Activated gamma-delta T cell (primary cell): ENCODE measurements around the gene LCAT.
A peak's percentile ranks its signal among the peaks of the same experiment; 100 is the strongest.
"Not testable (repeated sequence)": the region's sequence is repeated elsewhere in the genome, so short reads cannot be mapped to it uniquely, and the experiment has no call there.

Experiments
- DNase-seq: peaks from one replicate; lab custom pipeline; 2025; lab: John Stamatoyannopoulos, UW

Gene LCAT

DNA sequence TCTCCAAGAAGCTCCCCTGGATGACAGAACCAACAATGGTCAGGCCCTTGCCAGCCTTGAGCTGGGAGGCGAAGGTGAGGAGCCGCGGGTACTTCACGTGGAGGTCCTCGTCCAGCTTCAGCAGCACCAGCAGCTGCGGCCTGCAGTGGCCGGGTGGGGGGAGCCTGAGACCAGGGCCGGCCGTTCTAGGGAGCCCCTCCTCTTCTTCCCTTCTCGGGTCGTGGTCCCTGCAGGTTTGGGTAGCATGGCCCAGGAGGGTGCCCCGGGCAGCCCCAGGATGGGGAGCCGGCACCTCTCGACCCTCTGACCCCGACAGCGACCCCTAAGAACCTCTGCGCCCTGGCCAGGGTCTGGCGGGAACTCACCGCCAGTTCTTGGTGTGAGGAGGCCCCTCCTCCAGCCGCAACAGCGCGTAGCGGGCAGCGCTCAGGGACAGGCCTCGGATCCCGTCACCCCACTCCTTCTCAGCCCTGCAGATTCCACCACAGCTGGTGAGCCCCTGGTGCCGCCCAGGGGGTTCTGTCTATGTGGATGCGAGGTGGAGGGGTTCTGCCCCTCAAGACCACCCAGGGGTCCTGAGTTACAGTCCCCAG, 3.1 kb upstream of the LCAT start:
- no peak for DNase-seq

DNA sequence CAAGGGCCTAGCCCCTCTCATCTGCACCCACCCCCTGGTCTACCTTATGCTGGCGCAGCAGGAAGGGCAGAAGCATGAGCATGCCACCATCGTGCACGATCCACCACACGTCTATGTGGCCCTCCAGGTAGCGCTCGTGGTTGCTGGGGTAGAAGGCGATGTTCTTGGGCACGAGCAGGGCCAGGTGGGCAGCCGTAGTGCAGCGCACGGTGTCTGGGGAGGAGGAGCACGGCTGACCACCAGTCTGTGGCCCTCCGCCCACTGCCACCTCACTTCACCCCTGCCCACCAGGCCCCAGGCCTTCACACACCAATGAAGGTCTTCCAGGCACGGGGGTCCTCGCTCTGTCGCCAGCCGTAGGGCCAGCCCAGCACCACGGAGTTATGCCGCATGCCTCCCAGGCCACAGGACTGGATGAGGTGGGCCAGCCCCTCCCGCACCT, 2.2 kb upstream of the LCAT start:
- DNase-seq, result no peak

DNA sequence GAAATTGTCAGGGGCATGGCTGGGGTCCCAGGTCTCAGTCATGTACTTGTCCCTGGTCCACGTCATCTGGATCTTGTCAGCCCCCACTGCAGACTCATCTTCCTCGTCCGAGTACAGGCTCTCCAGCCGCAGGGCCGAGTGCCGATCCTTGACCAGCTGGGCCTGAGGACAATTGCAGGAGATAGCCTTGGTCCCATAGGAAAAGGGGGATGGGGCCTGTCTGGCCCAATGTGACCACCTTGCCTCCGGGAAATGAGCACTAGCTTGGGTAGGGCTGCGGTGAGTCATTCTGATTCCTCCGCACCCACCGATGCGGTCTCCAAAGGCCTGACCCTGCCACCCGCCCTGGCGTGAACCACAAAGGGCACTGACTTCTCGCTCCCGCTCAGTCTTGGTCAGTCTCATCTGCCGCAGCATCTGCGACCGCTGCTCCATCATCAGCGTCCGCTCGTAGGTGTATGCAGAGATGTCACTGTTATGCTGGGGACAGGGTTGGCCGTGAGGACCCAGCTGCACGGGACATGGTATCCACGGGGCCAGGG, 1.5 kb upstream of the LCAT start:
- DNase-seq, result no peak

DNA sequence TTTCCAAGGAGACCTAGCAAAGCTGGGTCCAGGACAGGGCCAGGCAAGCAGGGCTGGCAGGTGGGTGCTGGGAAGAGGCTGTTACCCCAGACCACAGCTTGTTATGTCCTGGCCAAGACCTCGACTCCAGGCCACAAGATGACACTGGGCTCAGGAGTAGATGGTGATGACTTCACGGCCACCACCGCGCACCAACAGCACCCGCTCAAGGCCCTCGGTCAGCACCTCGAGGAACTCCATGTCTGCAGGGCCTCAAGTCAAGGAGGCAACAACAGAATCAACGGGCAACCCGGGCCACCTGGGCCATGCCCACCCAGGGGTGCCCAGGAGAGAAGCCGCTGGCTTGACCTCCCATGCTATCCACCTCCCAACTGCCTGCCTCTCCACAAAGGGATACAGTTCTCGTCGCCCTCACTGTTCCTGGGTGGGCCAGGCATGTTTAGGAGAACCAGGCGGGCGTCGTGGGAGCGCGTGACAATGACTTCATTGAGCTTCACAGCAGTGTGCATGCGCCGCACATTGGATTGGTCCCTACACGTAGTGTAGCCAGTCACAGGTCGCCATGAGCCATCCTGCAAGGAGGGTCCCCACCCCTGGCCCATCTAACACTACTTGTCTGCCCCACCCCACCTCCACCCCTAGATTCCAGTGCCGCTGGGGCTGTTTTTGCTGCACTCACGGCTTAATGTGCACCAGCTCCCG, 921 bp upstream of the LCAT start:
- no peak for DNase-seq

DNA sequence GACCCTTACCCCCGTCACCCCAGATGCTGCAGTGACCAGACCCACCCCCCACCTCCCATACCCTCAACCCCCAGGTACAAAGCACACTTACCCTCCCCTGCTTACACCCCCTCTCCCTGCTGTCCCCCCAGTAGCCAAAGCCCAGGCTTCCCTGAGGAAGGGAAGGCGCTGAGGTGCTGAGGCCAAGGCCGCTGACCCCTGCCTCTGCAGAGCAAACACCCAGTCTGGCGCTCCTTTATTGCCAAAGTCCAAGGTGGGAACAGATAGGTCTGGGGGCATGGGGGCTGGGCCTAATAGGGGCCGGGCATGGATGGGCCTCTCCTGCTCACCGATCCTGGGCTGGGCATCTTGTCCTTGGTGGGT, 683 bp downstream of the LCAT start:
- DNase-seq, result no peak

DNA sequence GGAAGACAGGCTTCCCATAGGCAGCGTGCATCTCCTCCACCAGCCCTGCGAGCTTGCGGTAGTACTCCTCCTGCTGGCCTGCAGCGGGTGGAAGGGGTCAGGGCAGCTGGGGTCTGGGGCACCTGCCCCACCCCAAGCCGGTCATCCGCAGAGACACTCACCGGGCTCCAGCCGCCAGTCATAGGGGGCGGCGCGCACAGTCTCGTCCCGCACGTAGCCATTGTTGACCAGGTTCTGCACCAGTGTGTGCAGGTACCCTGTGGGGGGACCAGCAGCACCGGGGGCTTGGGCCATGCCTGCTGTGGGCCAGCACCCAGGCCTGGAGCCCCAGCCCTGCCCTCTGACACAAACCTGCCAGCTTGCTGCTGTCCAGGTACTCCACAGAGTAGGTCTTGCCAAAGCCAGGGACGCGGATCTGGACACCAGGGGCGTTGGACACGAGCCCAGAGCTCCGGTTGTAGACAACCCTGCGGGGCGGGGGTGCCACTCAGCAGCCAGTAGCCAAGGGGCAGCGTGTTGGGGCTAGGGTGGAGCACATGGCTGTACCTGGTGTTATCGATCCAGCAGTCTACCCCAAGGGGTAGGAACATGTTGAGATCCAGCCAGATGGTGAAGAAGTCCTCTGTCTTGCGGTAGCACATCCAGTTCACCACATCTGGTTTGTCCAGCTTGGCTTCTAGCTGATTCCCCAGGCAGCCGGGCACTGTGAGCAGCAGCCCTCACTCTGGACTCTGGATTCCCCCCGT, 1.2 kb downstream of the LCAT start:
- DNase-seq, result no peak

DNA sequence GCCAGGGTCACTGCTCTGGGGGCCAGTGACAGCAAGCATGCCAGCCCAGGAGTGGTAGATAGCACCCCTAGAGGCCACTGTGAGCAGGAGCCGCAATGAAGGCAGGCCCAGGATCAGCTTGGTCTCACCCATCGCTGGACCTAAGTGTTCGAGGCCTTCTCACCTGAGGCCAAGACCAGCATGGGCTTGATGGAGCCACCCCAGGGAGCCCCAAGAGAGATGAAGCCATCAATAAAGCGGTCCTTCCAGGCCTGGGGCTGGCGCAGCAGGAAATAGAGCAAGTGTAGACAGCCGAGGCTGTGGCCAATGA, 1.8 kb downstream of the LCAT start:
- no peak for DNase-seq

DNA sequence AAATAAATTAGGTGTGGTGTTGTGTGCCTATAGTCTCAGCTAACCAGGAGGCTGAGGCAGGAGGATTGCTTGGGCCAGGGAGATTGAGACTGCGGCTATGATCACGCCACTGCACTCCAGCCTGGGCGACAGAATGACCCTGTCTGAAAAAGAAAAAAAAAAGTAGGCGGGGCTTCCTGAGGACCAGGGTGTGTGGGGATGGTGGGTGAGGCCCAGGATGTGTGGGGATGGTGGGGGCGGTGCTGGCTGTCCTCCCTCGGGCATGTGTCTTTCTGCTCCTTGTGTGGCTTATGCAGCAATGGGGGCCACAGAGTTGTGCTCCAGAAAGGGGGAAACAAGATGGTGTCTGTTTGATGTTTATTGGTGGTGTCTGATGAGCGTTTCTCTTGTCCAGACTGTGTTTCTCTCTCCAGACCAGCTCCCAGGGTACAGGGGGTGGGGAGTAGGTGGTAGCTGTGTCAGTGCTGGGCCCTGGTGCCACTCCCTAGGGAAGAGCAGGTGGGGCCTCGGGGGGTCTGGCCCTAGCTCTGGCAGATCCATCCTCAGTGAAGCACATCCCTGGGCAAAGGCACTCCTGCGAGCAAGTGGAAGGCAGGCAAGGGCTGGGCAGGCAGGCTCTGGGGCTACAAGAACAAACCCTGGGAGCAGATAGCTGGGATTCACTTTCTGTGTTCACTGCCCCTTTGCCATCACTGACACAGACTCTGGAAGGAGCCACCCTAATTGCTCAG, 2.3 kb downstream of the LCAT start:
- DNase-seq, result no peak

DNA sequence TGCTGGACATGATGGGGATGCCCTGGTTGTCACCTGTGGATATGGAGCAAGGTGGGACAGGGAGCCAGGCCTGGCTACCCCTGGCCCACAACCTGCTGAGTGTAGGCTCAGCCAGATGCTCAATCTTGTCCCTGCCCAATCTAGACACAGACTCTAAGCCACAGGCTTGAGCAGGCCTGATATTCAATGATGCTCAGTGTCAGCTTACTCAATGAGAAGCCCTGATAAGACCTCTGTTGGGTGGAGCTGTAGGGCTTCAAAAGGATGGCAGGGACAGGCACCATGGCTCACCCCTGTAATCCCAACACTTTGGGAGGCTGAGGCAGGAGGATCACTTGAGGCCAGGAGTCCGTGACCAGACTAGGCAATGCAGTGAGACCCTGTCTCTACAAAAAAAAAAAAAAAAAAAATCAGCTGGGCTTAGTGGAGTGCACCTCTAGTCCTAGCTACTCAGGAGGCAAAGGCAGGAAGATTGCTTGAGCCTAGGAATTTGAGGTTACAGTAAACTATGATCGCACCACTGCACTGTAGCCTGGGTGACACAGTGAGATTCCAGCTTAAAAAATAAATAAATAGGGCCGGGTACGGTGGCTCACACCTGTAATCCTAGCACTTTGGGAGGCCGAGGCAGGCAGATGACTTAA, 3.4 kb downstream of the LCAT start:
- DNase-seq, result no peak

DNA sequence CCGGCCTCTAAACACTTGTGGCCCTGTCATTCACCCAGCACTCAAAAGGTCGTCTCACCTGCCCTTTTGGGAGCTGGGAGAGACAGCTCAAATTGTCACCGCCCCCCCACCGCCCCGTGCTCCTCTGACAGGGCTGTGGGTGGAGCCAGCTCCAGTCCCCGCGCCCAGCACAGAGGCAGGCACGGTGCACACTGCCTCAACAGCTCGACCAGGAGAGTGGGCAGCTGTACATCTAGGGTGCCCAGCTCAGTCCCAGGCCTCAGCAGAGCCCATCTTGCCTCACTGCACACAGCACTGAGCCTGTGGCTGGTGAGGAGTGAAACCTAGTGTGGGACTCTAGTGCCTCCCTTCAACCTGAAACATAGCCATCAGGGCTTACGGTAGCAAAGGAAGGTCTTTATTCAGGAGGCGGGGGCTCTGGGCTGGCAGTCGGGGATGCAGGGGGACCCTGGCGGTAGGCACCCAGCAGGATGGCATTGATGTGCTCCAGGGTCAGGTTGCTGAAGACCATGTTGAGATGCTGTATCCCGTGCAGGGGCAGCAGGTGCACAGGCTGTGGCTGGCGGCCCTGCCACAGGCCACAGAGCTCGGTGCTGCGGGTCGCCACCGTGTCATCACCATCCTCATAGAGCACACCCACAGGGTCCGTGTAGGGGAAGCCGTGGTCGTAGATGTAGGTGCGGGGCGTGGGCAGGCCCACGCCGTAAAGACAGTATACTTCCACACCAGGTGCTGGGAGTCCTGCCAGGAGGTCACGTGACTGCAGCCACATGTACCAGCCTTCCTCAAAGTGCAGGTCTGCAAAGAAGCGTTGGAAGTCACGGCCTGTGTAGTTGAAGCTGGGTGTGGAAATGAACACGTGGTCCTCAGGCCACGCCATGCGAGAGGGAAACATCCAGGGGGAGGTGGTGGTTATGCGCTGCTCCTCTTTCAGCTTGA, 4.1 kb downstream of the LCAT start:
- DNase-seq, result no peak

DNA sequence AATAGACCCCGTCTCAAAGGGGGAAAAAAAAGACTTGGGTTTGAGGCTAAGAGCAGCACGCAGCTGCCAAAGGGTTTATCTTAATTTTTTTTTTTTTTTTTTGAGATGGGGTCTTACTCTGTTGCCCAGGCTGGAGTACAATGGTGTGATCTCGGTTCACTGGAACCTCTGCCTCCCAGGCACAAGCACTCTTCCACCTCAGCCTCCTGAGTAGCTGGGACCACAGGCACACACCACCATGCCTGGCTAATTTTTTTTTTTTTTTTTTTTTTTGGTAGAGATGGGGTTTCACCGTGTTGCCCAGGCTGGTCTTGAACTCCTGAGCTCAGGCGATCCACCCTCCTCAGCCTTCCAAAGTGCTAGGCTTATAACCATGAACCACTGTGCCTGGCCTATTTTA, 6.2 kb downstream of the LCAT start:
- not testable (repeated sequence) for DNase-seq

DNA sequence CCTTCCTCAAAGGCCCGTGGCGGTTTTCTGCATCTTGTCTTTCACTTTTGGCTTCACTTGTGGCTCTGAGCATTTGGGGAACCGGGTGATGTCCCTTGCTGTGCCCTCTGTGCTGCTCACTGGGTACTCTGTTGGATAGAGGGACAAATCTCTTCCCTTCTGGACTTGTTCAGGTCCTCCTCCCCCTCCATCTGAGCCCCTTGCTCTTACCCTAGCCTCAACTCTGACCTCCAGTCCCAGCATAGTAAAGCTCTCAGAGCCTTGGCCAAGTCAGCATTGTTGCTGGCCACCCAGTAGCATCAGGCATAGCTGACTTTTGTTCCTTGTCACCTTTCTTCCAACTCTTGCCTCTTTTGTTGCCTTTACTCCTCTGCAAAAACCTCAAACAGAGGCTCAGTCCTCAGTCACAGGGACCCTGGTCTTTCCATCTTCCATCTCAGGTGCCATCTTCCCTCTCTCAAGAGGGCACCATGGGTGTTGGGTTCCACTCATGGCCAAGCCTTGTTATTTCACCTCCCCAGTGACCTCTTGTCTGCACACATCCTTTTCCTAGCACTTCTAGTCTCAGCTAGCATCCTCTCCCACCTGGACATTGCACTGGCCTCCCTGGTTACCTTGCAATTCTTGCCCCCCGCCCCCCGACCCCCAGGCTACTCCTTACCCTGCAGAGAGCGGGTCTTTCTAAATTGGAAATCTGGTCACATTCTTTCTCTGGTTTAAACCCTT, 6.9 kb downstream of the LCAT start:
- no peak for DNase-seq

DNA sequence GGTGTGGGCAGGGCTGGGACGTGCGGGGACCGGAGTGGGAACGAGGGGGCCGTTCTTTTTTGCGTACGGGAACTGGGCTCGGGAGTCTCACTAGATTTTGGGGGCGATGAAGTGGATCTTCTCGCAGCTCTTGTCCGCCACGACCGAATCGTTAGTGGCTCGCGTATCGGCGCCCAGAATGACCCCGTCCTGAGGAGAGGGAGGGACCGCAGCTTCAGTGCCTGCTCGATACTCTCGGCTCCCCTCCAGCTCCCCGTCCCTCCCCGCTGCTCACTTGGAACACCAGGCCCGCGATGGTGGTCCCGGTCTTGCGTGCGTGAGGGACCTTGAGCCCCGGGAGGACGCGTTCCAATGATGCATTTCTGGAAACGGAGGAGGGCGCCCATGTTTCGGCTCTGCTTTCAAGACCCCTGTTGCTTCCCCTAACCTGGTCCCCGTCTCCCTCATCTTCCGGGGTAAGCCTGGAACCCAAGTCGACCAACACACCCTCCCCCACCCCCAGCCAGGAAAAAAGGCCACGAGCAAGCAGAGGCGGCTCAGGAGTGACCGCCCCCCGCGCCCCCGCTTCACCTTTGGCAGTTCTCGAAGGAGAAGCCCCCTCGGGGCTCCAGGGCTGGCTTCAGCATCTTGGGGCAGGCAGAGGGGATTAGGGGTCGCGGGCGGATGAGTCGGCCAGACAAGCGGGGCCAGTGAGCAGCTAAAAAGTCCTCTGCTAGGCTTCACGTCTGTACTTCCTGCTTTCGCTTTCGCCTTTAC, 7.6 kb downstream of the LCAT start, which contains the start of gene PSMB10:
TSS of gene PSMB10 (minus strand) at position 727 of the 756 bp plus-strand sequence. CDS start at position 626, 101 bp downstream.
- no peak for DNase-seq

DNA sequence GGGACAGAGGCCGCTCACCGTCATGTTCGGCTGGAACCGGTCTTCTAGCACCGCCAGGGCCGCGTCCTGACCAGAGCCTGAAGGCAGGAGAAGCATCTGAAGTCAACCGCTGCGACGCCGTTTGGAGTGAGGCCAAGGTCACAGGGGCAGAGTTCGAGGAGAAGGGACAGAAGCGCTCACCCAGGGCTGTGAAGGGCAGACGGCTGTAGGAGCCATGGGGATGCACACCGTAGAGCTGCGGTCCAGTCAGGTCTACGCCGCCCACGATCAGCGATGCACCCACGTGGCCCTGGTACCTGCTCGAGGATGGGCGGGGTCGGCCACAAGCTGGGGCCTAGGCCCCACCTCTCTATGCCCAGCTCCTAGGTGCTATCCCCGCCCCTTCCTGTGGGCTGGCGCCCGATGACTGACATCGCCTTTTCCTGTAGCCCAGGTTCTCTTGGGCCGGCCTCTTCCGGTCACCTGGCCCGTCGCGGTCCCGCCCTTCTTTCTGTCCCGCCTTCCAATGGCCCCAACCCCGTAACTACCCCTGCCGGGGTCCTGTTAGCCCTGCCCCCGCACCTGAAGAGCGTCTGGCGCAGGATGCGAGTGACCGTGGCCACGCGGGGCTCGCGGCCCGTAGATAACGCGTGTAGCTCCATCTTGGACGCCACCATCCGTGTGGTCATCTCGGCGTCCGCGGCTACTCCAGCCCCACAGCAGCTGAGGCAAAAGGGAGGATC, 8.4 kb downstream of the LCAT start:
- peak; percentile 83 for DNase-seq

DNA sequence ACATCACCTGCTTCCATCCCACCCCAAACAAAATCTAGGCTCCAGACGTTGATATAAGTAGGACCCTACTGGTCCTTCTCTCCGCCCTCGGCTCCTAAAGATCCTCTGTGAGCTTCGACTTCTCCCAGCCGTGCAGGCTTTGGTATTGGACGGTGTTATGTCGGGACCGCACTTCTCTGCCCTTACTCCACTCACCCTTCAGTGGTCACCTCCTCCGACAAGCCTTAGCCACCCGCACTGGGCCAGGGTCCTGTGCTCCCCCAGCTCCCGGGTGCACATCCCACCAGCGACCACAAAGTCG, 8.9 kb downstream of the LCAT start:
- no peak for DNase-seq

DNA sequence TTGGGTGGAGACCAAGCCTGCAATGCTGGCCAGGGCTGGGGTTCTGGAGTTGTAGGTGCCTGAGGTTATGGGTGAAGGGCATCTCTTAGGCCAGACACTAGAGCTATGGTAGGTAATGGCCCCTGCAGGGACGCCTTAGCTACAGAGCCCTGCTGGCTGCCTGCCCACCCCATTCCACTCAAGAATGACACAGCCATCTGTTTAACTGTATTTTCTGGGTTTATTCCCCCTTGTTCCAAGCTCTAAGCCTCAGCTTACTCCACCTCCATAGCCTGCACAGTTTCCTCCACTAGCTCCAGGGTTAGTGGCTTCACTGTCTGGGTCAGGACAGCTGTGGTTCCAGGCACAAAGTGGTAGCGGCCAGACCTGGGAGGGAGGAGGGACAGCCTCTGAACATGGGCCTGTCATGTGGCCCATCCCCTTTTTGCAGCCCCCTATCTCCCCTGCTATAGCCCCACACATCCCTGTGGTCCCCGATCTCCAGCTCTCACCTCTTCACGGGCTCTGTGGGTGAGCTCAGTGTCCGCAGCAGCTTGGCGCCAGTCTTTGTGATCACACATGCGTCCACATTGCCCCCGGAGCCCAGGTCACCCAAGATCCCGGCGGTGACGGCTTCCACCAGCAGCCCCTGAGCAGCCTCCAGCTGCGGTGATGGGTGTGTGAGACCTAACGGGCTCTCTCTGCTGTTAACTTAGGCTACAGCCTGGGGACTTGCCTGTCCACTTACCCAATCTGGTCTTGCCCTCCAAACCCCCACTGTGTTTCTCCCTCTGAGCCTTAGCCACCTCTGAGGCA, 9.4 kb downstream of the LCAT start:
- no peak for DNase-seq

DNA sequence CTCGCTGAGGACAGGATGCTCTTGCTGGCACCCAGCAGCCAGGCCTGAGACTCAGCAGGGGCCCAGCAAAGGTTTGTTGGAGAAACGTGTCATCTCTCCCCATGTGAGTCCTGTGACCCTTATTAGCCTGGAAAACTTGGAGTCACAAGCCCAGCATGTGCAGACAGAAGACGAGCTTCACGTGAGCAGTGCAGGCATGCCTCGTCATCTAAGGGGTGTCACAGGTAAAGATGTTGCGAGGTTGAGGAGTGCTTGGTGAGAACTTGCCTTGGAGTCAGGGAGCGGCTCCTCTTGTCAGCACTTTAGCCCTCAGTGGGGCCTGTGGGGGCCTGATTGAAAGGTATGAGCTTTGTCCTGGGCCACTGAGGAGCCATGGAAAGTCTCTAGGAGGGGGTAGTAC, 10.1 kb downstream of the LCAT start:
- DNase-seq, result no peak

DNA sequence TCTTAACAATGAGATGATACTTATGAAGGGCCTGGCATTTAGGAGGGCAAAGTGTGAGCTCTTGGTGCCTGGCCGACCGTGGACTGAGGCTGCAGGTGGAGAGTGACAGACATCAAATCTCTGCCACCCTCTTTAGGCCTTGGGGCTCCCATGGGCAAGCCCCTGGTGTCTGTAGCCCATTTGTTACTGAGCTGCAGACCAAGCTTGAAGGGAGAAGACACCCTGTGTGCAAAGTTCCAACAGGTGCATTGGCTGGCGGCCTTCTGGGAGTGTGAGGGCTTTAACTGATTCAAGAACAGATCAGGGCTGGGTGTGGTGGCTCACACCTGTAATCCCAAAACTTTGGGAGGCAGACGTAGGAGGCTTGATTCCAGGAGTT, 11.5 kb downstream of the LCAT start:
- no peak for DNase-seq
